ENCODE results near the gene LRIT2. TPM values are rescaled to one million over a fixed set of nuclear protein-coding genes. Genes with fewer than 3 reads are reported as not detected.
A peak's percentile ranks its signal among the peaks of the same experiment; 100 is the strongest.

LRIT2 gene
- total RNA-seq, 1 experiment from 2014 or later: not detected

DNA sequence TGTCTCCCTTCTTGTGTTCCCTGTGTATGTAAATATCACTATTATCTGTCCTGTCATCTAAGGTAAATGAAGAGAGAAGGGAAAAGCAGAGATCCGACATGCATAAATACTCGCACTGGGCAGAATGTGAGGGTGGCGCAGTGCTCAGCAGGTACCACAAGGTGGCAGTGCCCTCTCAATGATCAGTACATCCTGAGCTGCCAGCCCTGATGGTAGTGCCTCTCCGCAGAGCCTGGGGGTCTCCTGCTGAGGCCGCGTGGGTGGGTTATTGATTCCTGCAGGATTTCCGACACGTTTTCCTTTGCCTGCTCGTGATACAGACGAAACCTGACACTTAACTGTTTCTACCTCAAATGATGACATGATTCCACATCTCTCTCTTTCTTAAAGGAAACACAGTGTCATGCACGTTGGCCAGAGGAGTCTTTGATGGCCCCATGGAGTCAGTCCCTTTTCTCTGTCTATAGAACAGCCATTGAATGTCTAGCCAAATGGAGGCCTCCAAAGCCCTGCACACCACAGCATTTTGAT is 39.3 kb upstream of the LRIT2 start:
- no peak overlapping the region for H3K4me2 ChIP-seq
- no peak overlapping the region for H3K4me3 ChIP-seq
- CTCF ChIA-PET: interaction anchor here (0.6 to 1.2 kb wide), 3 partner anchors 109 to 272 kb away, joined by 3 to 4 read pairs (median 3); no protein-coding TSS in a partner anchor

DNA sequence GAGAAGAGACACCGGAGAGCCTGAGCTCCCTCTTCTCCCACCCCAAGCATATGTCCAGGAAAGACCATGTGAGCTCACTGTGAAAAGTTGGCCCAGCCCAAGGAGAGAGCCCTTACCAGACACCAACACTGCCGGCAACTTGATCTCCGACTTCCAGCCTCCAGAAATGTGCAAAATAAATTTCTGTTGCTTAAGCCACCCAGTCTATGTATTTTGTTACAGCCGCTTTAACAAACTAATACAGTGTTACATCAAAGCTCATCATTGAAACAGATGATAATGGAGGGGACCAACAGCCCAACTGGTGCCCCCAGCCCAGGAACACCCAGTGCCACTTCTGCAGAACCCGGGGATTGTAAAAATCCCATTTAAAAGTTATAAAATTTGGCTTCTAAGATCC is 38.4 kb upstream of the LRIT2 start:
- no peaks in the 10 kb centered on the region for H3K4me1 ChIP-seq (replicated peaks; ENCODE audit: insufficient read depth)
- no peak for TF ChIP-seq CTCF (conservative IDR thresholded peaks at IDR 0.05)
- TF ChIP-seq EZH2 (IDR thresholded peaks at IDR 0.05; ENCODE audit: low read depth): no peak
- no peak overlapping the region for H3K4me3 ChIP-seq
- H3F3A ChIP-seq (ENCODE audit: insufficient read depth, low read depth): no peaks in the 10 kb centered on the region
- ChIA-PET POLR2A (ENCODE audit: unreplicated experiment) (no interaction called here), CTCF (interaction anchor here (1.2 kb wide), 1 partner anchor 110 kb away, joined by 3 read pairs; no protein-coding TSS in a partner anchor)
- no peak overlapping the region for H3K4me2 ChIP-seq
- BruUV-seq (replicated peaks): no TSS peak
- no peaks in the 10 kb centered on the region for H3K36me3 ChIP-seq (ENCODE audit: low read depth)
- H3K27me3 ChIP-seq (ENCODE audit: insufficient read depth, low read depth): peaks cover 42% of the 10 kb centered on the region
- no peak overlapping the region for H2AFZ ChIP-seq
- H3K79me2 ChIP-seq (ENCODE audit: low read depth): no peaks in the 10 kb centered on the region
- H3K9me3 ChIP-seq (ENCODE audit: insufficient read depth, low read depth): 0 out of 2 replicates have a peak, but pooled peaks cover 5% of the 10 kb centered on the region
- no peak overlapping the region for H3K27ac ChIP-seq
- H4K20me1 ChIP-seq (ENCODE audit: insufficient read depth): peaks cover 3% of the 10 kb centered on the region; the same call in 1 of the 2 replicates
- H3K9me2 ChIP-seq (ENCODE audit: insufficient read depth): no peaks in the 10 kb centered on the region
- intact Hi-C loops (cut with micrococcal nuclease; ENCODE audit: unreplicated experiment): loop anchor here (1.0 kb wide), 3 partner anchors 89 to 274 kb away; no protein-coding TSS in a partner anchor
- DNase-seq: no peak

More for the DNA sequence above, 39.3 kb upstream of the LRIT2 start:
- no TSS peak for BruUV-seq (replicated peaks)
- POLR2A ChIA-PET (ENCODE audit: unreplicated experiment): no interaction called here
- DNase-seq: peak in 1 of 2 experiments; percentile 68
- H3K27ac ChIP-seq: no peak overlapping the region
- H3K27me3 ChIP-seq (ENCODE audit: insufficient read depth, low read depth): peaks cover 42% of the 10 kb centered on the region
- no peaks in the 10 kb centered on the region for H3K9me2 ChIP-seq (ENCODE audit: insufficient read depth)
- intact Hi-C loops (cut with micrococcal nuclease; ENCODE audit: unreplicated experiment): loop anchor here (1.0 kb wide), 3 partner anchors 88 to 273 kb away; no protein-coding TSS in a partner anchor
- TF ChIP-seq EZH2 (IDR thresholded peaks at IDR 0.05; ENCODE audit: low read depth) (no peak), CTCF (conservative IDR thresholded peaks at IDR 0.05) (peak; percentile 98)
- H4K20me1 ChIP-seq (ENCODE audit: insufficient read depth): no peaks in the 10 kb centered on the region
- no peak overlapping the region; the same call in 1 of the 2 replicates for H2AFZ ChIP-seq
- H3K36me3 ChIP-seq (ENCODE audit: low read depth): no peaks in the 10 kb centered on the region
- peaks cover 6% of the 10 kb centered on the region for H3F3A ChIP-seq (ENCODE audit: insufficient read depth, low read depth)
- H3K4me1 ChIP-seq (replicated peaks; ENCODE audit: insufficient read depth): peaks cover 7% of the 10 kb centered on the region
- H3K79me2 ChIP-seq (ENCODE audit: low read depth): no peaks in the 10 kb centered on the region
- H3K9me3 ChIP-seq (ENCODE audit: insufficient read depth, low read depth): no peaks in the 10 kb centered on the region

DNA sequence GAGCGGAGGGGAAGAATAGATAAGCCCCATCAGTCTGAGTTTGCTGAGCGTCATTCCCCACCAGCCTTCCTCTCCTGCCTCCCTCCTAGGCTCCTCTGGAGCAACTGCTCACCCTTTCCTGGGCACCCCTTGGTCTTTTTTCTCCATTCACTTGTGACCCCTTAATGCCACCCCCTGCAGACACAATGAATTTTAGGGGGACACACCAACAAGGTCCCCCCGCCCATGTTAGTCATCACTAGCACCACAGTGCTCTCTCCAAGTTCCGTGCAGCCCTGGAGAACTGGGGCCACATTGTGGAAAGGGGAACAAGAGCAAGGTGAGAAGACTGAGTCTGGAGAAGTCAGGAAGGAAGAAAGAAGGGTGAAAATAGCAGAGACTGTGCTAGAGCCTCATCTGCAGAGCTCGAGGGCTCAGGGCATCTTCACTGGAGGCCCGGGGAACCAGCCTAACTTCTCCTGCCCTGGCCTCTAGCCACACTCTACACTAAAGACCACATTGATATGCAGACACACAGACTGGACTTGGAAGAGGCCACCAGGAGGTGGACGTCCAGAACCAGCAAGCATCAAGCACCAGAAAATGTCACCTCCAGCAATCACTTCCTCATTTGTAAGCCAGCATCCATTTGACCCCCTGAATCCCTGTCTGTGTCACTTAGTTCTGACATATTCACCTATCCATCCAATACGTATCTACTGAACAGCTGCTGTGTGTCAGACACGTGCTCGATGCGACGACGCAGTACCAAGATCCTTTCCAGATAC is 37.0 kb upstream of the LRIT2 start:
- POLR2A ChIA-PET (ENCODE audit: unreplicated experiment): no interaction called here
- BruUV-seq (replicated peaks): no TSS peak
- intact Hi-C loops (cut with micrococcal nuclease; ENCODE audit: unreplicated experiment): no loop called here

More for the DNA sequence above, 37.0 kb upstream of the LRIT2 start:
- H4K20me1 ChIP-seq (ENCODE audit: insufficient read depth): peaks cover 3% of the 10 kb centered on the region; the same call in 1 of the 2 replicates
- no peak overlapping the region for H3K4me2 ChIP-seq
- H3F3A ChIP-seq (ENCODE audit: insufficient read depth, low read depth): no peaks in the 10 kb centered on the region
- H3K4me1 ChIP-seq (replicated peaks; ENCODE audit: insufficient read depth): no peaks in the 10 kb centered on the region
- no peak overlapping the region for H3K27ac ChIP-seq
- H3K4me3 ChIP-seq: no peak overlapping the region
- H3K27me3 ChIP-seq (ENCODE audit: insufficient read depth, low read depth): peaks cover 49% of the 10 kb centered on the region
- no peaks in the 10 kb centered on the region for H3K36me3 ChIP-seq (ENCODE audit: low read depth)
- no peak for DNase-seq
- no peak overlapping the region; the same call in 1 of the 2 replicates for H2AFZ ChIP-seq
- TF ChIP-seq EZH2 (IDR thresholded peaks at IDR 0.05; ENCODE audit: low read depth): no peak
- H3K79me2 ChIP-seq (ENCODE audit: low read depth): no peaks in the 10 kb centered on the region
- 0 out of 2 replicates have a peak, but pooled peaks cover 5% of the 10 kb centered on the region for H3K9me3 ChIP-seq (ENCODE audit: insufficient read depth, low read depth)
- H3K9me2 ChIP-seq (ENCODE audit: insufficient read depth): no peaks in the 10 kb centered on the region
- CTCF ChIA-PET: no interaction called here

All from PC-9 (cell line).